GM19351 (cell line): ENCODE measurements around the gene NRSN2.

ENCODE experiments used
- ATAC-seq: cut with Tn5 transposase; IDR thresholded peaks from one replicate; pipeline ENCODE4 v1.9.1; 2021; ENCODE audit warnings: mild to moderate bottlenecking, moderate library complexity; ENCODE audit not compliant: unreplicated experiment

NRSN2 gene

GRCh38 chr20:346640-347316, at the start of gene NRSN2:
Gene NRSN2 (plus strand): TSS chr20:347111. CDS start chr20:349644, 2,533 bp downstream.
- ATAC-seq = peak; percentile 29

- ATAC-seq = peak; percentile 24
Measured at GRCh38 chr20:297925-298775, 48.8 kb upstream of the NRSN2 start.

GRCh38 chr20:298776-299391, 48.0 kb upstream of the NRSN2 start:
- ATAC-seq = no peak

- ATAC-seq = no peak
Measured at GRCh38 chr20:300345-300990, 46.4 kb upstream of the NRSN2 start.

GRCh38 chr20:301886-302848, 44.7 kb upstream of the NRSN2 start:
- ATAC-seq = no peak

- ATAC-seq = no peak
Measured at GRCh38 chr20:305745-306144, 41.2 kb upstream of the NRSN2 start.

- ATAC-seq = no peak
Measured at GRCh38 chr20:308427-309038, 38.4 kb upstream of the NRSN2 start.

GRCh38 chr20:309306-309840, 37.5 kb upstream of the NRSN2 start:
- no peak for ATAC-seq

GRCh38 chr20:309841-310644, 36.9 kb upstream of the NRSN2 start:
- peak; percentile 97 for ATAC-seq

- no peak for ATAC-seq
Measured at GRCh38 chr20:310645-311044, 36.3 kb upstream of the NRSN2 start.

GRCh38 chr20:311609-312008, 35.3 kb upstream of the NRSN2 start:
- no peak for ATAC-seq

GRCh38 chr20:312067-312466, 34.8 kb upstream of the NRSN2 start:
- ATAC-seq = no peak

- ATAC-seq = no peak
Measured at GRCh38 chr20:312866-313265, 34.0 kb upstream of the NRSN2 start.

- ATAC-seq = no peak
Measured at GRCh38 chr20:313402-313801, 33.5 kb upstream of the NRSN2 start.

GRCh38 chr20:313948-314347, 33.0 kb upstream of the NRSN2 start:
- no peak for ATAC-seq

GRCh38 chr20:316316-317068, 30.4 kb upstream of the NRSN2 start:
- ATAC-seq = no peak

- peak; percentile 52 for ATAC-seq
Measured at GRCh38 chr20:324177-325044, 22.5 kb upstream of the NRSN2 start.
